Measurements from ENCODE around the gene MAD1L1.
"Not testable (repeated sequence)": the region's sequence is repeated elsewhere in the genome, so short reads cannot be mapped to it uniquely, and the experiment has no call there.

Gene MAD1L1

GRCh38 chr7:1931951-1932270 is 300.8 kb downstream of the MAD1L1 start:
- no peak for DNase-seq (ENCODE audit: low read depth in 1 of 2, low spot score in 1 of 2)

GRCh38 chr7:1931256-1931950 is 301.3 kb downstream of the MAD1L1 start:
- DNase-seq (ENCODE audit: low read depth in 1 of 2, low spot score in 1 of 2) = no peak

- DNase-seq (ENCODE audit: low read depth in 1 of 2, low spot score in 1 of 2) = no peak
These were observed 302.2 kb downstream of the MAD1L1 start for GRCh38 chr7:1930381-1931065.

- not testable (repeated sequence) for DNase-seq (ENCODE audit: low read depth in 1 of 2, low spot score in 1 of 2)
These were observed 303.3 kb downstream of the MAD1L1 start for GRCh38 chr7:1929349-1929925.

GRCh38 chr7:1928645-1929348 is 303.9 kb downstream of the MAD1L1 start:
- DNase-seq (ENCODE audit: low read depth in 1 of 2, low spot score in 1 of 2) = no peak

- no peak for DNase-seq (ENCODE audit: low read depth in 1 of 2, low spot score in 1 of 2)
These were observed 304.7 kb downstream of the MAD1L1 start for GRCh38 chr7:1927937-1928644.

GRCh38 chr7:1926908-1927306 is 305.8 kb downstream of the MAD1L1 start:
- no peak for DNase-seq (ENCODE audit: low read depth in 1 of 2, low spot score in 1 of 2)

GRCh38 chr7:1925973-1926907 is 306.5 kb downstream of the MAD1L1 start:
- no peak for DNase-seq (ENCODE audit: low read depth in 1 of 2, low spot score in 1 of 2)

- no peak for DNase-seq (ENCODE audit: low read depth in 1 of 2, low spot score in 1 of 2)
These were observed 307.4 kb downstream of the MAD1L1 start for GRCh38 chr7:1925349-1925748.

GRCh38 chr7:1924258-1924817 is 308.4 kb downstream of the MAD1L1 start:
- DNase-seq (ENCODE audit: low read depth in 1 of 2, low spot score in 1 of 2) = no peak

GRCh38 chr7:1923409-1924257 is 309.1 kb downstream of the MAD1L1 start:
- no peak for DNase-seq (ENCODE audit: low read depth in 1 of 2, low spot score in 1 of 2)

GRCh38 chr7:1922870-1923236 is 309.9 kb downstream of the MAD1L1 start:
- no peak for DNase-seq (ENCODE audit: low read depth in 1 of 2, low spot score in 1 of 2)

- DNase-seq (ENCODE audit: low read depth in 1 of 2, low spot score in 1 of 2) = peak; percentile 25 to 61
These were observed 310.5 kb downstream of the MAD1L1 start for GRCh38 chr7:1922071-1922869.

GRCh38 chr7:1920881-1921280 is 311.9 kb downstream of the MAD1L1 start:
- no peak for DNase-seq (ENCODE audit: low read depth in 1 of 2, low spot score in 1 of 2)

GRCh38 chr7:1920266-1920681 is 312.5 kb downstream of the MAD1L1 start:
- DNase-seq (ENCODE audit: low read depth in 1 of 2, low spot score in 1 of 2) = no peak

GRCh38 chr7:1919539-1920265 is 313.0 kb downstream of the MAD1L1 start:
- DNase-seq (ENCODE audit: low read depth in 1 of 2, low spot score in 1 of 2) = no peak

GRCh38 chr7:1918881-1919525 is 313.7 kb downstream of the MAD1L1 start:
- no peak for DNase-seq (ENCODE audit: low read depth in 1 of 2, low spot score in 1 of 2)
